Stimulated activated CD4-positive, alpha-beta T cell treated with anti-CD3 and anti-CD28 coated beads, Interleukin-4, amount 100 ng/mL, for 48 hours (primary cell): Measurements from ENCODE around the gene EIF3D.

ENCODE experiments used
- DNase-seq, 2 donors: peaks; one replicate each; pipeline ENCODE4 v3.0.0-alpha.2; 2020; ENCODE audit warnings: low read depth in 2 of 2

EIF3D gene

DNA sequence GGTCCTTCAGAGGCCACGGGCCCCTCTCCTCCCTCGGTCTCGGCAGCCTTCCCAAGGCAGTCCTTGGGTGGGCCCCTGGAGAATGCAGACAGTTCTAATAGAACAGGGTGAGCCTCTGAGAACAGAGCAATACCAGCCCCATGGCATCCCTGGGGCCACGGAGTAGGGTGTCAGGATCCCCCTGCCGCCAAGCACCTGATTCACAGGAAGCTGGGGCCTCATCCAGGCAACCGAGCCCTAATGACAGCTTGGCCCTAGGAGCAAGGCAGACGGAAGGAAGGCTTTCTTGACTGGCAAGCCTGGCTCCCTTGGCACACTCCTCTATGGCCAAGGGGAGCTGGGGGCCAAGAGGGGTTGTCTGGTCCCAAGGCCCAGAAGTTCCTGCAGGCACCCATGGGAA, 62.7 kb downstream of the EIF3D start:
- no peak for DNase-seq

DNA sequence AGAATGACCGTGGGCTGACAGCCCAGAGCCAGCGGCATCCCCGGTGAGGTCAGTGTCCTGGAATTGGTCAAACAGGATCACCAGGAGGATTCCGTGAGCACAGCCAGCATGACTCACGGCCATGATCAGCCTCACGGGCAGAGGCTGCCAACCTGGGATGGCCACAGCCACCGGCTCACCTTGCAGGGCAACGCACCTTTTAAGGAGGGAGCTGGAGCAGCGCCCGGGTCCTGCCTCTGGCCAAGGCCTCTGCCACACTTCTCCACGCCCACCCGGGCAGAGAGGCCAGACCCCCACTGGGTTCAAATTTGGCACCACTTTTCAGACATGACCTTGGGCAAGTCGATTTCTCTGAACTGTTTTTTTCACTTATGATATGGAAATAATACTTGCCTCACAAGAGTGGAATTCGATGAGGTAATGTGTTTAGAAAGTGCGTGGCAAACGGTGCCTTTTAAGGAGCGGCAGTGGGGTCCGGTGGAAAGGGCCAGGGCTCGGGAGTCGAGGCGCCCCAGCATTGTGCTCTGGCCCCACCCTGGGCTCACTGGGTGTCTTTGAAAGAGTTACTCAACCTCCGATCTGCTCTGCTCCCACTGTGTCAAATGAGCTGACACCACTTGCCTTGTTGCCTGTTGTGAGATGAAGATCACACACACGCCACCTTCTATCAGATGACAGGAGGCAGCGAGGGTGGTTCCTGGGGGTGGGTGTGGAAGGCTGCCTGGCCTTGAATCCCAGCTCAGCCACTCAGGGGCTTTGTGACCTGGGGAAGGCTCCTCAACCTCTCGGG, 63.5 kb downstream of the EIF3D start:
- DNase-seq, result no peak

DNA sequence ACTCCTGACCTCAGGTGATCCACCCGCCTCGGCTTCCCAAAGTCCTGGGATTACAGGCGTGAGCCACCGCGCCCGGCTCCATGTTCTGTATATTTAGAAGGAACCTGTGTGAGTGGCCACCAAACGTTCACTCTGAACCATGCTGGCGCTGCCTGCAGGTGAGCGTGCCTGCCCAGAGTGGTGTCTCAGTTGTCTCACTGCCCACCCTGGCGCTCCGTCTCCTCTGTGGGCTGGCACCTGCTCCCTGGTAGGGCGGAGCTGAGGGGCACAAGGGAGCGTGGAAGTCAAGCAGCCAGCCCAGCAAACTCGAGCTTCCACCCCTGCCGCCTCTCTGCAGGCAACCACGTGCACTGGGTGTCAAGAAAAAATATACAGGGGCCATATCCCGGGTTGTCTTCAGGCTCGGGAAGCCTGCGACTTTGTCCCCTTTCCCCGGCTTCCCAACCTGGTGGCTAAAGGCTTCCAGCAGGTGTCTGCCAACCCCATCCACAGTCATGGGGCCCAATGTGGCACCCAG, 64.2 kb downstream of the EIF3D start:
- DNase-seq, result no peak

DNA sequence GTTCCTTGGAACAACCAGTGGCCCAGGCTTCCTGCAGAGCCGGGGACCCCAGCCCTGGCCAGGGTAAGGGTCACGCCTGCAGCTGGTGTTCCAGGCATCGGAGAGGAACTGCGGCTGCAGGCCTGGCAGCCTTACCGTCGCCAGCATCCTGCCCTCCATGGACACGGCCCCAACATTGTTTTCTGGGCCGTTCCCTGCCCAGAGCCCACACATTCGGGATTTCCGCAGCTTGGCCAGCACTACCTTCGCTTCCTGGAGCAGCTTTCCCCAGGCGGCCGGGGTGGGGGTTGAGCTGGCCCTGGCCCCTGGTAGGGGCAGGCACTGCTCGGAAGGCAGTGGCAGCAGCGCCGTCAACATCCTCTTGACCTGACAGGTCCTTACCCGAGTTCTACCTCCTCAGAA, 65.2 kb downstream of the EIF3D start:
- no peak for DNase-seq

DNA sequence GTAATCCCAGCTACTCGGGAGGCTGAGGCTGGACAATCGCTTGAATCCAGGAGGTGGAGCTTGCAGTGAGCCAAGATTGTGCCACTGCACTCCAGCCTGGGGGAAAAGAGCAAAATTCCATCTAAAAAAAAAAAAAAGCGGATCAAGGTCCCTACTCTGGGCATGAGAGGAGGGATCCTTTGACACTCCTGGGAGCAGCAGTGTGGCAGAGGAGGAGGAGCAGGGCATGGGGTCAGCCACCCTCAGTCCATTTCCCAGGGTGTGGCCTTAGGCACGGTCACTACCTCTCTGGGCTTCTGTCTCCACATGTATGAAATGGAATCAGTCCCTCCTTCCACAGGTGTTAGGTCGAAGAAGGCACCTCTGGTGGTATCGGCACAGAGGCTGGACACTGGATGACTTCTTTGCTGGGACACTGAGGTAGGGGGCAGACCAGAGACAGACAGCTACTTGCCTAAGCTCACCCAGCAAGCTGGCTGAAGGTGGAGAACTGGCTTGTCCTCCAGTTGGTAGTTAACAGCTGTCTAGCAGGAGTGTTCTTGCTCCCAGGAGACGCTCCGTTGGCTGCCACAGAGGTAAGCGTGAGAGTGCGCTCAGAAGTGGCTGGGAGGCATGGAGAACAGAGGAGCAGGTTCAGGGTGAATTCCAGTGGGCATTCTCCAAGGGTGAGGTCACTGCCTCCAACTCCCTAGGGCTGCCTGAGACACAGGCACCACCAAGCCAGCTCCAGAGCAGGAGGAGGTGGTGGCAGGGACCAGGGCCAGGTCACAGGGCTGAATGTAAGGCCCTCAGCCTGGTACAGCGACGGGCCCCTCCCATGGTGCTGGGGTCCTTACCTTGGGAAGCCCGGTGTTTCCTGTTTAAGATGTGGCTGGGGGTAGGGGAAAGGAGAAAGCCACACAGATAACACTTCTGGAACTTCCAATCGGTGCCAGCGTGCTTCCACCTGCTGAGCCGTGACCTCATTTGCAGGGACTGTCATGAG, 67.0 kb downstream of the EIF3D start:
- no peak for DNase-seq
